HG03354 (cell line): ENCODE results near the gene PPP1R14C.
"Not testable (repeated sequence)": the region's sequence is repeated elsewhere in the genome, so short reads cannot be mapped to it uniquely, and the experiment has no call there.

ENCODE experiments used
- ATAC-seq: cut with Tn5 transposase; IDR thresholded peaks from one replicate; pipeline ENCODE4 v1.9.1; 2021; ENCODE audit warnings: mild to moderate bottlenecking; ENCODE audit not compliant: unreplicated experiment, poor library complexity, severe bottlenecking

Gene PPP1R14C

DNA sequence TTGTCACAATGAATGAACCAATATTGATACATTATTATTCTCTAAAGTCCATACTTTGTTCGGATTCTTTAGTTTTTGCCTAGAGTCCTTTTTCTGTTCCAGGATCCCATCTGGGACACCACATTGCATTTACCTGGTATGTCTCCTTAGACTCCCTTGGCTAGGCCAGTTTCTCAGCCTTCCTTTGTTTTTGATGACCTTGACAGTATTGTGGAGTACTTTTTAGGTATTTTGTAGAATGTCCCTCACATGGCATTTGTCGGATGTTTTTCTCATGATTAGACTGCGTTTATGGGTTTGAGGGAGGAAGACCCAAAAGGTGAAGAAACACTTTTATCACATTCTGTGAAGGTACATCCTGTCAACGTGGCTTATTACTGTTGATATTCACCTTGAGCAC is 16.9 kb downstream of the PPP1R14C start:
- ATAC-seq: no peak

DNA sequence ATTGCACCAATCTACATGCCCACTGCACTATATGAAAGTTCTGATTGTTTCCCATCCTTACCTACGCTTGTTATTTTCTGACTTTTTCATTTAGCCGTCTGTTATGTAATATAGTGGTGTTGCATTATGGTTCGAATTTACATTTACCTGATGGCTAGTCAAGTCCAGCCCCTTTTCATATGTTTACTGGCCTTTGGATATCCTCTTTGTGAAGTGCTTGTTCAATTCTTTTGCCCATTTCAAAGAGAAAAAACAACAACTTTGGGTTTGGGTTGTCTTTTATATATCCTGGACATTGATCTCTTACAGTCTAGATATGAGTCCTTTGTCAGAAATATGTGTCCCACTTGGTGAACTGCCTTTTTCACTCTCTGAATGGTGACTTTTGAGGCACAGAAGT is 21.1 kb downstream of the PPP1R14C start:
- no peak for ATAC-seq

DNA sequence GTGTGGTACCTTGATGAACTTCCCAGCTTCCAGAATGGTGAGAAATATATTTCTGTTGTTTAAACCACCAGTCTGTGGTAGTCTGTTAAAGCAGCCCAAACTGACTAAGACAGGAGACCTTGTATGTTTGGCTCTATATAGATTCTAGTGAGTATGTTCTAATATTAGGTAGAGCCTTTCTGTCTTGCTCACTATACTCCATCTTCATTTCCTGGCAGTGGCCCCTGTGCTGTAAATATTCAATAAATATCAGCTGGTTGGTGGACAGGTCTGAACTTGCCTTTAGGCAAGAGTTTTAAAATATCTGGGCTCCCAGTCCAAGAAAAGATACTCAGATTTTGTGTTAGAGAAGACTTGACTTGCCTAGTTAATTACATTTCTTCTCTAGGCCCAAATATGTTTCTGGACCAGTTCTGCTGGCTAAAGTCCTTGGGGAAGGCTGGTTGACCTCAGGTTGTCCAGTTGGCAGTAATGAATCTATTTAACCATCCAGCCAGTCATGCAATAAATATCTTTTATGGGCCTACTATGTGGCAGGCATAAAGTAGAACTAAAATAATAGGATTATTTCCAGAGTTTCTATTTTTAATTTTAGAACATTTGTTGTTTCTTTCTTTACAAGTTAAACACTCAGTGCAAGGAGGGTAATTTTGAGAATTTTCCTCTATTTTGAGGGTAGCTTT is 22.3 kb downstream of the PPP1R14C start:
- no peak for ATAC-seq

DNA sequence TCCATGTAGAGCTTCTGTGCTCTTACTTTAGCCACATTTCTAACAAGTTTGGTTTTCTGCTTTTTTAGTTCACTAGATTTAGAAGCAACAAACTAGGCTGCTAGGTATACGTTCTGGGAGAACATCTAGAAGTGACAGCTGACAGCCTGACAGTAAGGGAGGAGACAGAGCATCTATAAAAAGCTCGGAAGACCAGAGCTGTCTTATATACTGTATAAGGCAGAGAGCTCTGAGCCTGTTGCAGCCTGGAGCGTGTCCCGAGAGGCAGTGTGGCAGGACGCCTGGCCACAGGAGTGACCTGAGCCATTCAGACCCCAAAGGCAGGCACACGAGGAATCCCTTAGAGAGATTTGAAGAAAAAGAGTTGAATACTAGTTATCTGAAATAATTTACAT is 24.6 kb downstream of the PPP1R14C start:
- no peak for ATAC-seq

DNA sequence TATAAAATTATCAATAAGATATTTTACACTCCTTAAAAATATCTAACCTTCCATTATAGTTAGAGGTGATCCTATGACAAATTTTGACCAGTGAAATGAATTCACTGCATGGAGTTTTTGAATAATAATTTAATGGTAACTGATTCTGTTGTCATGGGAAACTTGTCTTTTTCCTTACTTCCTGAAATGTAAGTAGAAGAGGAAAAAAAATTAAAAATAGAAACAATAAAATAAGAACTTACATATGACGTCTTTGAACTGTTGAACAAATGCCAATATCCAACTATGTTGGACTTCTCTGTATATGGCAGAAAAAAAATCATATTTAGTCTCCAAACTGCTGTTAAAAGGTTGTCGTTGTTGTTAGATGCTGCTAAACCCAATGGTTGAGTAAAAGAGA is 26.3 kb downstream of the PPP1R14C start:
- no peak for ATAC-seq

DNA sequence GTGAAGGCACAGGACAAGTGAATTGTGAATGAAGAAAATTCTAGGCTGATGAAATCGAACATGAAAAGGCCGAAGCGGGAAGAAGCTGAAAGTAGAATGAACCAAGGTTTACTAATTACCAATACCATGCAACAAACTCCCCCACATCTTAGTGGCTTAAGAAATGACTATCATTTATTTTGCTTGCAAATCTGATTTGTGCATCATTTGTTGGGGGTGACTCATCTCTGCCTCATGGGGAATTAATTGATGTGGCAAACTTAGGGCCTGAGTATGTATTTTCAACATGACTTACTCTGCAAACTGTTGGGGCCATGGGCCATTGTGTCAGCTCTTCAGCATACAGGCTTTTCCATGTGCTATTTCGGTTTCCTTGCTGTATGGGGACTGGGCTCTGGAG is 26.8 kb downstream of the PPP1R14C start:
- ATAC-seq: no peak

DNA sequence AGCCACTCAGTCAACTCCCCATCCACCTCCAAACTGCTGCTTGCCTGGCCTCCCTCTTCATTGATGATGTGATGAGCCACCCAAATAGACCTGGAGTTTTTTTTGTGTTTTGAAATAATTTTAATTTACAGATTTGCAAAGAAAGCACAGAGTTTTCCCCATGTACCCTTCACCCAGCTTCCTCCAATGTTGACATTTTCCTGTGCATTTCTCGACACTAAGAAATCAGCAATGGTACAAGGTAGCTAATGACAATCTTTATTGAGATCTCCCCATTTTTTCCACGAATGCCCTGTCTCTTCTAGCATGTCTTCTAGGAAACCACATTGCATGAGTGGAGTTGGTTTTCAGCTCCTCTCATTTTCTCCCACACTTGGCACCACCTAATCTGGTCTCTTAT is 30.1 kb downstream of the PPP1R14C start:
- ATAC-seq: no peak

DNA sequence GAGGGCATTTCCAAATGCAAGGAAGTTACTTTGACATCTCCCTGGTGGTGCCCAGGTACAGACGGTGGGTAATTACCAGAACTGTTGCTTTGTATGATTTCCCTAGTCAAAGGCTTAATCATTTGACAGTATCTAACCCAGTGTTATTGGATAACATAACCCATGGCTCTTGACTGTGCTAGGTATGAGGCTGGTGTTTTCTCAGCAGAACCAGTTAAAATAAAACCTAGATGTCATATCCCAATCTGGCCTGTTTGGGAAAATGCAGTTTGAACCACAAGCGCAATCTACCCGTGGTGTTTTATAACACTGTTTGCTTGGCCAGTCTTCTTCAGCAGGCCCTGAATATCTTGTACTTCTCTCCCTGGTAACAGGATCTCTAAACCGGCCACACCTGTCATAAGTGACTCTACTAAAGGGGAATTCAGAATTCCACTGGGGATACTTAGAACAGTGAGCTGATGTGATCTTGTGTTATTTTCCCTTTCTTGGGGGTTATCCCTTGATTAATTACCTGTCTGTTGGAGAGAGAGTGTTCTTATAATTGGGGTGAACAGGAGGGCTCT is 32.8 kb downstream of the PPP1R14C start:
- ATAC-seq: no peak

DNA sequence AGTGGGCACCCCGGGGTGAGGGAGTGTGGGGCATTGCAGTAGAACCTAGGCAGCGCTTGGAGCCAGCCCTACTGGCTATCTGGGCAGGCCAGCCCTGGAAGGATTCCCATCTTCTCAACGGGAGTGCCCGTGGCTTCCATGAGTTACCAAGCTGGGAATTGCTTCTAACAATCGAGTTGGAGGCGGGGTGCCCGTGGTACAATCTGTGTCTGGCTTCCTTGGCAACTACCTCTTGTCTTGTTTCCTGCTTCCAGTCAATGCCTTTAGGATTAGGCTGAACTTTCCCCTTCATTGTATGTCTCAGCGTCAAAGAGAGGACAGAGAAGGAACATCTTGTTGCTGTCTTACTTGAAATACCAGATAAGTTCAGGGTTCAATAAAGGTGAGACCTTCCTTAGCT is 33.3 kb downstream of the PPP1R14C start:
- no peak for ATAC-seq

DNA sequence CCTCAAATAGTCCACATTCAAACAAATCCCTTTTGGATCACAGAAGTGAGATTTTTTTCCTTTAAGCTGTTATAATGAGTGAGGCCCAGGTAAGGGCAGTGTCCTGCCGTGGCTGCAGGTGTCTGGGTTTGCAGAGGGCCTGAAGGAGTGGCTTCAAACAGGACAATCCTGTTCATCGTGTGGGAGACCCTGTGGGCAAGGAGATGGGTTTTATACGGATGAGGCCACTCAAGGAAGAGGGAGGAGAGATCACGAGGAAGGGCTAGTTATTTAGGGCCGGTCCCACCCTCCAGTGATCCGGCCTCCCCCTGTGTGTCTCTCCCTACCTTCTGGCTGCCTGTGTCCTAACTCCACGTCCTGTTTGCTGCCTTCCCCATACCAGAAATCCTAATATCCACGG is 33.8 kb downstream of the PPP1R14C start:
- no peak for ATAC-seq

DNA sequence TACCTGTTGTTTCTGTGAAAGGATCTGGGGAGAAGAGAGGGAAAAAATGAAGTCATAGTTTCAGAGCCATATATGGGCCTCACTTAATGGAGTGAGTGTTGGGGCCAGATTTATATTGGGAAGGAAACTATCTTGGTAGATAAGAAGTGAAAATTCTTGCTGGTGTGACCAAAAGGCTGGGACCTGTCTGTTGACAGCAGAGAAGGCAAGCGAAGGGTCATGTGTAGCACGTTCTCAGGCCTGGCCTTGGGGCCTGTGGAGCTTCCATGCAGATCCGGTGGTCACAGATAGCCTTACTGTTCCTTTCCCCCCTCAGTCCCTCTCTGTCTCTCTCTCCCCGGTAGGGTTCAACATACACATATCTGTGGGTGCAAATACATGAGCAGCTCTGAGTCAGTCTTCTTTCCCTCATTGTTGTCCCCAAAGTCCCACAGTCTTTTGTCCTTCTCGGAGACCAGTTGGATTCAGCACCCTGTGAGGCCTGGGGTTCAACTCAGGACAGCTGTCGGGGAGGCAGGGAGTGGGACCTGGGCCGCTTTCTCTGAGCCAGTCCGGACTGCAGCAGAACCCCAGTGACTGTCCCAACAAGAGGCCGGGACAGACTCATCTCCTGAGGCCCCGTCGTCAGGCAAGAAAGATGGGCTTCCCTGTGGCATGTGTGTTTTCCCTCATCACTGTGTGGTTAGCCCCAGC is 34.6 kb downstream of the PPP1R14C start:
- ATAC-seq: no peak

DNA sequence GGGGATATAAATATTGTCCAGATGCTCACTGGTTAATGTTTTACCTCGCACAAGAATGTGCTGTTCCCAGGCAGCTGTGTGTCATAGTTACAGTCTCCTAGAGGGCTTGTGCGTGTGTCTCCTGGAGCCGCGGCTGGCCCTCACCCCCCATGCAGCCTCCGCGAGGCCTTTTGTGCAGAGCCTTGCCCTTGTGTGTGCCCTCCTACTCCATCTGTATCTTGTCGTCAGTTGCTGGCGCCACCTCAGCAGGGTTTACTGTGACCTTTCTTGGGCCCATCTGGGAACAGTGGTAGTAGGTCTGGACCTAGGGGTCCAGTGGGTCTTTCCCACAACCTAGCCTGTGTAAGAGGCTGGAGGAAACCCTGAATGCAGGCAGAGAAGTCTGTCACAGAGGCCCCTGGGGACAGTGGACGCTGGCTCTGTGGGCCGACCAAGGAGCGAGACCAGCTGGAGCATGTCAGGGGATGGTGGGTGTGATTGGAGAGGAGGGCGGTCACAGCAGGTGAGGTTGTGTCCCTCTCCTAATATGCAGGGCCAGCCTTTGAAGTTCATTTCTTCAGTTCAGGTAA is 35.2 kb downstream of the PPP1R14C start:
- no peak for ATAC-seq

DNA sequence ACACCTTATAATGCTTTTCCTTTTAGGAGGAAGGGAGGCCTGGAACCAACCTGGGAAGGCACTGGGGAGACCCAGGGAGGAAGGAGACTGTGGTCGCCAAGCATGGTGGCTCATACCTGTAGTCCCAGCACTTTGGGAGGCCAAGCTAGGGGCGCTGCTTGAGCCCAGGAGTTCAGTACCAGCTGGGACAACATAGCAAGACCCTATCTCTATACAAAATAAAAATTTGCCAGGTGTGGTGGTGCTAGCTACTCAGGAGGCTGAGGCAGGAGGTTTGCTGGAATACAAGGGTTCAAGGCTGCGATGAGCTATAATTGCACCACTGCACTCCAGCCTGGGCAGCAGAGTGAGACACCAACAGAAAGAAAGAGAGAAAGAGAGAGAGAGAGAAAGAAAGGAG is 36.2 kb downstream of the PPP1R14C start:
- no peak for ATAC-seq

DNA sequence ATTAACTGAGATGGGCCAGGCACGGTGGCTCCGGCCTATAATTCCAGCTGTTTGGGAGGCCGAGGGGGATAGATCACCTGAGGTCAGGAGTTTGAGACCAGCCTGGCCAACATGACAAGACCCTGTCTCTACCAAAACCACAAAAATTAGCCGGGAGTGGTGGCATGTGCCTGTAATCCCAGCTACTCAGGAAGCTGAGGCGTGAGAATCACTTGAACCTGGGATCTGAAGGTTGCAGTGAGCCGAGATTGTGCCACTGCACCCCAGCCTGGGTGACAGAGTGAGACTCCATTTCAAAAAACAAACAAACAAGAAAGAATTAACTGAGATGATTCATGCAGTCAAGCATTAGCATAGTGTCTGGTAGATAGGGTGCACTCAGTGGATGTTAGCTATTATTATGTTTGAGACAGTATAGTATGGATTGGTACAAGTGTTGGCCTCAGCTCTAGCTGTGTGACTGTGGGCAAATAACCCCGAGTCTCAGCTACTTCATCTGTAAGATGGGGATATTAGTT is 37.1 kb downstream of the PPP1R14C start:
- ATAC-seq: not testable (repeated sequence)

DNA sequence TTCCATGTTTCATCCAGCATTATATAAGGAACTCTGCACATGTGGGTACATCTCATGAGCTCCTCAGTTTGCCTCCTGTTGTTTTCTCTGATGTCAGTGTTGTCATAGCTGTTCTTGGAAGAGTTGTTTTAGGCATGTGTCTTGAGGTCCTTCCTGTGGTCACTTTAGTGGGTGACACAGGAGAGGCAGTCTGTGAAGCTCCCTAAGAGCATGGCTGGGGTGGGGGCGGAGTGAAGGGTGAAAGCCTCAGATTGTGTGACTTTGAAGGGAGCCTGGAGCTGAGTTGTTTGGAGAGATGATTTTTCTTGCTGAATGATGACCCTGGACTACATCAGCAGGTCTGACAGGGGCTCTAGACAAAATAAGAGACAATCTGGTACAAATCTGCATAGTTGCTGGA is 37.7 kb downstream of the PPP1R14C start:
- no peak for ATAC-seq

DNA sequence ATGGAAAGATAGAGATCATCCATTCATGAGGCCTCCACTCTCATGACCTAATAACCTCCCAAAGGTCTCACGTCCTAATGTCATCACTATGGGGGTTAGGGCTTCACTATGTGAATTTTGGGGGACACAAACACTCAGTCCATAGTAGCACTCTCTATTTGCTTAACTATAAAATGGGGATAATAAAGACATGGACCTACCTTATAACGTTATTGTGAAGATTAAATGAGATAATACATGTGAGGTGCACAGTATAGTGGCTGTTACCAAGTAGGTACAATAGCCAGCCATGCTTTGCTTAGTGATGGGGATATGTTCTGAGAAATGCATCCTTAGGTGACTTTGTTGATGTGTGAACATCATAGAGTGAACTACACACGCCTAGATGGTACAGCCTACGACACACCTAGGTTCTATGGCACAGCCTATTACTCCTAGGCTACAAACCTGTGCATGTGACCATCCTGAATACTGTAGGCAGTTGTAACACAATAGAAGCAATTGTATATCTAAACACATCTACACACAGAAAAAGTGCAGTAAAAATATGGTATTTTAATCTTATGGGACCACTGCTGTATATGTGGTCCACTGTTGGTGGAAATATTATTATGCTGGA is 39.7 kb downstream of the PPP1R14C start:
- ATAC-seq: no peak

DNA sequence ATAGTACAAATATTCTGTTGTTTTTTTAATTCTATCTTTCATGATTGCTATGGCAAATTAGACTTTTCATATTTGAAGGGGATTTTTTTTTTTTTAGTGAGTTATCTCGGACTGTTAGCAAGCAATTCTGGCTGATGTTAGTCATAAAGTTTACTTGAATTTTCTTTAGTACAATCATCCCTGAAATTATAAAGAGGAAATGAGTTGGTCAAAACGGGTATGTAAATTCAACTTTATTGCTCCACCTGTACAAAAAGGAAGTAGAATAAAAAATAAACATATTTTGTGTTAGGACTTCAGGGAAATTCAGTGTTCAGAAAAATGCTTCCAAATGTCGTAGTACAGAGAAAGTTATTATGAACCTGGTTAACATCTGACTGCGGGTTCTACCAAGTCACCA is 40.3 kb downstream of the PPP1R14C start:
- ATAC-seq: no peak

DNA sequence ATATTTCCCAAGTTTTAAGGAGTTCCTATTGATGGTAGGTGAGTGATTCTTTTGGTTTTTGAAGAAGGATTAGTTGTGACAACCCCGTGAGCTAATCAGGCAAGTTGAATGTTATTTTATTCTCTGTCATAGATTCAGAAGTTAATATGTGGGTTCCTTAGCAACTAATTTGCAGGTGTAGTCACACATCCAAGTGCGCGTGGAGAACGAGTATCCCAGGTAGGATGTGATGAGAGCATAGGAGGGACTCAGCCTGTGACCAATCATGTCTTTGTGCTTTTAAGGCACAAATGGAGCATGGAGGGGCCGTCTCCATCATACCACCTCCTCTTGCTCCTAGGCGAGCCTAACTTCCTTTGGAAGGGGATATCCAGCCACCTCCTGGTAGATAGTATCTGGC is 41.1 kb downstream of the PPP1R14C start:
- no peak for ATAC-seq

DNA sequence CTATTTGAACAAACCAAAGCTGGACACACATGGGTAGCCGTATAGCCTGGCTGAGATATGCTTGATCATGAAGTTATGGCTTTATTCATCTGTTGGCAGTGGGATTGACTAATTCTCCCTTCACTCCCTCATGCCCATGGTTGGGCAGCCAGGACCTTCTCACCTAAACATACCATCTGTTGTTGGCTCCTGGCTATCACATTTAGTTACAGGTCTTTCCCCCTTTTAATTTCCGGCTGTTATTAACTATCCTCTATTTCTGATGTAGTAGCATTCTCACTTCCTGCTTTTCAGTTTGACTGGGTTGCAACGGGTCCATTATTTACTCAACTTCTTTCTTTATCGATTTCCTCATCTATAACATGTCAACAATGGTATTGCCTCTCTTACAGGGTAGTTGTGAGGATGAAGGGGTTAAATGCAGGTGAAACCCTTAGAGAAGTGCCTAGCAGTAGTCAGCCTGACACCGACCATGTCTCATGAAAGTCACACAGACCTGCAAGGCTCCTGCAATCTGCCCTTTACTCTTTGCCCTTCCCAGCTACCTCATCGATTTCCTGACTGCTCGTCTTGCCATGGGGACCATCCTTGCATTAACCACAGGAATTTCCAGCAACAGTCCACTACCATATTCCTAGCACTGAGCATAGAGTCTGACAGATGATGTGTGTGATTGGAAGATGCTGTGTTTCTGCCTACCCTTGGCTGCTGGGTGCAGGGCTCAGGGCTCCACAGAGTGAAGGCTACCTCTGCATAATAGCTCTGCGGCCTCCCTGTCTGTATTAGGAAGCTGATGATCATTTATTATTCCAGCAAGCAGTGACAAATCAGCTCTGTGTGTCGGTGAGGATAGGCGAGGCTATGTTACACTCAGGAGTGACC is 42.2 kb downstream of the PPP1R14C start:
- peak; percentile 70 for ATAC-seq

DNA sequence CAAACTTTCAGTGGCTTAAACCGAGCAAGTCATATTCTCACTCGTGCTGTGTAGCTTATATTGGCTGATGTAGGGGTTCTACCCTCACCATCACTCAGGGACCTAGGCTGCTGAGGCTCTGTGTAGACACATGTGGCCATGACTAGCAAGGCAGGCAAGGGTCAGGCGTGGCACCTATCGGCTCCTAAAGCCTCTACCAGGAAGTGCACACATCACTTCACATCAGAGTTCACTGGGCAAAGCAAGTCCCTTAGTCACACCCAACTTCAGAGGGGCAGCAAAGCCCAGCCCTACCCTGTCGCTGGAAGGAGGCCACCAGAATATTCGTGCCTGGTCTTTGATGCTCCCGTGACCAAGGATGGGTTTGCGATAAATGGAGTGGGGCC is 42.9 kb downstream of the PPP1R14C start:
- ATAC-seq: peak; percentile 16
